ENCODE measurements around the gene SOWAHB. TPM values are rescaled to one million over a fixed set of nuclear protein-coding genes. Genes with fewer than 3 reads are reported as not detected.

Gene SOWAHB
- total RNA-seq, 3 donors from 2014 or later (not counting 1 experiment from before 2014, with no cell fraction given) = not detected

DNA sequence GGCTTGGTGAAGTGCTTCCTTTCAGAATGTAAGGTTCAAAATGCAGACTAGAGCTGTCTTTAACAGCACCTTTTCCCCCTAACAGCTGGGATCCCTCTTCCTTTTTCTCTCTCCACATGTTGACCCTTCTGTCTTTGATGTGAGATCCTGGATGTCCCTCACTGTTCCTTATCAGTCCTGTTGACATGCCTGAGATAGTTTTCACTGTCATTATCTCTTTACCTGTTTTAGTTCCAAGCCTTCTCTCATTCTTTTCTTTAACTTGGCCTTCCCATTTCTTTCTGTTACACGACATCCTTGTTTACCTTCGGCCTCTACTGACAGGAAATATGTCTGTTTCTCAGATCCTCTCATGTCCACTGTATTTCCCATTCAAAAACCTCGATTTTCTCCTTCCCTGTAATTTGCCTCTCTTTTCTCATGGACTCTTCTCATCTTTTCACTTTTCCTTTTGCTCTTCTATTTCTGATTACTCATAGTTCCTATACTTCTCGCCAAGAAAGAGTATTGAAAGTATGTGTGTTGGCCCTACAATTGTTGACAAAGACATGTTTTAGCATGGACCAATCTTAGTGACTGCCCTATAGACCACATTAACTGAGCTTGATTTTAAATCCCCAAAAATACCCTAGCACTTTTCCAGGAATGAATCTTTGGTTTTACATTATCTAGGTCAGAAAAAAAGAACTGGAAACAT, 1.2 kb upstream of the SOWAHB start:
- no peaks in the 10 kb centered on the region for H3K36me3 Mint-ChIP-seq
- TF ChIP-seq, protein P1, sequence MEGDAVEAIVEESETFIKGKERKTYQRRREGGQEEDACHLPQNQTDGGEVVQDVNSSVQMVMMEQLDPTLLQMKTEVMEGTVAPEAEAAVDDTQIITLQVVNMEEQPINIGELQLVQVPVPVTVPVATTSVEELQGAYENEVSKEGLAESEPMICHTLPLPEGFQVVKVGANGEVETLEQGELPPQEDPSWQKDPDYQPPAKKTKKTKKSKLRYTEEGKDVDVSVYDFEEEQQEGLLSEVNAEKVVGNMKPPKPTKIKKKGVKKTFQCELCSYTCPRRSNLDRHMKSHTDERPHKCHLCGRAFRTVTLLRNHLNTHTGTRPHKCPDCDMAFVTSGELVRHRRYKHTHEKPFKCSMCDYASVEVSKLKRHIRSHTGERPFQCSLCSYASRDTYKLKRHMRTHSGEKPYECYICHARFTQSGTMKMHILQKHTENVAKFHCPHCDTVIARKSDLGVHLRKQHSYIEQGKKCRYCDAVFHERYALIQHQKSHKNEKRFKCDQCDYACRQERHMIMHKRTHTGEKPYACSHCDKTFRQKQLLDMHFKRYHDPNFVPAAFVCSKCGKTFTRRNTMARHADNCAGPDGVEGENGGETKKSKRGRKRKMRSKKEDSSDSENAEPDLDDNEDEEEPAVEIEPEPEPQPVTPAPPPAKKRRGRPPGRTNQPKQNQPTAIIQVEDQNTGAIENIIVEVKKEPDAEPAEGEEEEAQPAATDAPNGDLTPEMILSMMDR (IDR thresholded peaks at IDR 0.05) = no peak
- no peaks in the 10 kb centered on the region for H3K4me1 Mint-ChIP-seq
- peak overlapping the region; percentile 55 for H3K4me3 Mint-ChIP-seq
- H3K9me3 Mint-ChIP-seq = no peaks in the 10 kb centered on the region
- Histone ChIP-seq H3K4me1 (ENCODE audit: control insufficient read depth, insufficient read depth, low read length) (peaks cover 13% of the 10 kb centered on the region), H3K4me3 (ENCODE audit: low read length) (no peak overlapping the region), H3K27me3 (ENCODE audit: control insufficient read depth, insufficient read depth, low read length) (peaks cover 31% of the 10 kb centered on the region), H3K27ac (ENCODE audit: low read length) (no peak overlapping the region), H3K9me3 (ENCODE audit: control insufficient read depth, insufficient read depth, low read length) (no peaks in the 10 kb centered on the region), H3K36me3 (ENCODE audit: control insufficient read depth, insufficient read depth, low read length) (no peaks in the 10 kb centered on the region)
- ATAC-seq (no peak), DNase-seq (no peak)
- intact Hi-C loops (cut with micrococcal nuclease) = no loop called here
- 75% methylated on average over 3 of the region's 4 CpGs for WGBS (ENCODE audit: insufficient coverage)
- H3K27me3 Mint-ChIP-seq (ENCODE audit: low read depth in 2 of 2) = peaks cover 17% of the 10 kb centered on the region in 2 donors
- no peak overlapping the region for H3K27ac Mint-ChIP-seq

DNA sequence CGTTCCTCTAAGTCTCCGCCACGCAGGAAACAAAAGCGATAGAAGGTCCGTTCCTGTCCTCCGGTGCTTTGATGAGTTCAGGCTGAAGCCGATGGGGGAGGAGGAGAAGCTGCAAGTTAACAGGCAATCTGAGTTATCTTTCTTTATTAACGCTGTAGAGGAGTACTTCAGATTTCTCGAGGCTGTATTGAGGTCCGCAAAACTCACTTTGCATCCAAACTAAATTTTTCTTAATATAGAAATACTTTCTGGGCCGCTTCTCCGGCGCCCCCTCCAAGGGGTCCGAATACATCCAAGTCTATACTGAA, 395 bp upstream of the SOWAHB start:
- H3K9me3 Mint-ChIP-seq = no peaks in the 10 kb centered on the region
- intact Hi-C loops (cut with micrococcal nuclease) = no loop called here
- no peak overlapping the region for H3K27ac Mint-ChIP-seq
- 5% methylated on average over 13 of the region's 14 CpGs for WGBS (ENCODE audit: insufficient coverage)
- H3K36me3 Mint-ChIP-seq = no peaks in the 10 kb centered on the region
- H3K27ac ChIP-seq (ENCODE audit: low read length) = no peak overlapping the region
- TF ChIP-seq, protein P1 (IDR thresholded peaks at IDR 0.05) = no peak
- peaks cover 31% of the 10 kb centered on the region for H3K27me3 ChIP-seq (ENCODE audit: control insufficient read depth, insufficient read depth, low read length)
- no peaks in the 10 kb centered on the region for H3K9me3 ChIP-seq (ENCODE audit: control insufficient read depth, insufficient read depth, low read length)
- peaks cover 17 to 19% of the 10 kb centered on the region in 2 donors for H3K27me3 Mint-ChIP-seq (ENCODE audit: low read depth in 2 of 2)
- ATAC-seq = no peak
- DNase-seq = no peak
- peaks cover 13% of the 10 kb centered on the region for H3K4me1 ChIP-seq (ENCODE audit: control insufficient read depth, insufficient read depth, low read length)
- peak overlapping the region; percentile 55 for H3K4me3 Mint-ChIP-seq
- peak overlapping the region; percentile 23 for H3K4me3 ChIP-seq (ENCODE audit: low read length)
- H3K36me3 ChIP-seq (ENCODE audit: control insufficient read depth, insufficient read depth, low read length) = no peaks in the 10 kb centered on the region
- no peaks in the 10 kb centered on the region for H3K4me1 Mint-ChIP-seq

DNA sequence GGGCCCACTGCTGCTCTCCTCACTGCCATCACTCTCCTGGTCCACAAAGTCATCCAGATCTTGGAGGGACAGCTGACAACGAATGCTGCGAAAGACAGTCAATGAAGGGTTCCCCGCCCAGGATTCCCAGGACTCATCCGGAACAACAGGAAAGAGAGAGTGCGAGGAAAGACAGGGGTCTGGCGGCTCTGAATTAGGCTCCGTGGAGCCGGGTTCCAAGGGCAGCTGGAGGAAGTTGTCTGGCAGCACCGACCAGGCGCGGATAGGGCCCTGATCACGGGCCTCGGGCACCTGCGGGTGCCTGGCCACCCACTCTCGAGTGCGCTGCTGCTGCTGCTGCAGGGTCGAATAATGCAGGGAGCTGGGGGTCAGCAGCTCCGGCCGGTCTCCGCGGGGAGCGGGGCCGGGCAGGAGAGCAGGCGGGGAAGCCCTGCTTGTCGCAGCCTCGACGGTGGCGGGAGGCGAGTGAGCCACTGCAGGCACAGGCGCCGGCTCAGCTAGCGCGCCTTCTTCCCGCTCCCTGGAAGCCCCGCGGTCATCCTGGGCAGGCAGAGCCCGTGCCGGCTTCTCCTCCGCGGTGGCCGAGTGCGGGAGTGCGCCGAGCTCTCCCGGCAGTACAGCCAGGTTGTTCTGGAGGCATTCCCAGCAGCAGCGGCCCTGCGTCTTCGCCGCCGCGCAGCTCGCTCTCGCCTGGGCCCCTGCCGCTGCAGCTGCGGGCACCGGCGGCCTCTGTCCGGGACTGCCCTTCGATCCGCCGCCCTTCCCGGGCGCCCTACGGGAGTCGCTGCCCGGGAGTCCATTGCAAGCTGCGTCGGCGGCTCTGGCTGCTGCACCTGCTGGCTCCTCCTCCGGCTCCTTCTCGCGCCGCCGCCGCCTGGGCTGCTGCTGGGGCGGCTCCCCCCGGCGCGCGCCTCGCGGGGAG, 1.1 kb downstream of the SOWAHB start:
- 9% methylated on average over 82 of the region's 82 CpGs for WGBS (ENCODE audit: insufficient coverage)
- H3K9me3 ChIP-seq (ENCODE audit: control insufficient read depth, insufficient read depth, low read length) = no peaks in the 10 kb centered on the region
- H3K4me3 ChIP-seq (ENCODE audit: low read length) = no peak overlapping the region
- H3K27me3 ChIP-seq (ENCODE audit: control insufficient read depth, insufficient read depth, low read length) = peaks cover 30% of the 10 kb centered on the region
- Mint-ChIP-seq H3K4me1 (no peaks in the 10 kb centered on the region), H3K9me3 (no peaks in the 10 kb centered on the region), H3K4me3 (peak overlapping the region; percentile 52), H3K36me3 (no peaks in the 10 kb centered on the region), H3K27me3 (ENCODE audit: low read depth in 2 of 2) (peaks cover 22 to 34% of the 10 kb centered on the region in 2 donors), H3K27ac (no peak overlapping the region)
- peaks cover 13% of the 10 kb centered on the region for H3K4me1 ChIP-seq (ENCODE audit: control insufficient read depth, insufficient read depth, low read length)
- H3K36me3 ChIP-seq (ENCODE audit: control insufficient read depth, insufficient read depth, low read length) = no peaks in the 10 kb centered on the region
- TF ChIP-seq, protein P1 (IDR thresholded peaks at IDR 0.05) = no peak
- intact Hi-C loops (cut with micrococcal nuclease) = no loop called here
- DNase-seq (peak in 1 of 2 donors; percentile 53), ATAC-seq (peak in 2 of 3 donors; percentile 15 to 37)
- H3K27ac ChIP-seq (ENCODE audit: low read length) = no peak overlapping the region

Data from natural killer cell (primary cell).